H1 (cell line): ENCODE measurements around the gene ALKBH1. TPM values are rescaled to one million over a fixed set of nuclear protein-coding genes. Genes with fewer than 3 reads are reported as not detected.

Experiments used
- CTCF ChIA-PET: fragments of 300-600 bp; sonication (Branson Sonifier 250); formaldehyde crosslinking; loops from one replicate; lab custom pipeline; 2021; ENCODE audit not compliant: partially characterized antibody; lab: Charles Lee
- POLR2A ChIA-PET: fragments of 300-600 bp; sonication (Branson Sonifier 250); formaldehyde crosslinking; loops from one replicate; lab custom pipeline; 2021; ENCODE audit warnings: inconsistent platforms; ENCODE audit not compliant: partially characterized antibody; lab: Charles Lee
- DNase-seq, 2 experiments: peaks; one replicate each; pipeline versions ENCODE4 v3.0.0 to v3.0.0-alpha.2; 2010 to 2022; ENCODE audit warnings: low spot score in 2 of 2, low read depth in 1 of 2, mixed read lengths in 1 of 2
- FAIRE-seq: peaks from 2 replicates; lab custom pipeline; 2011; peaks lifted over from hg19 to GRCh38; lab: Jason Lieb, UNC
- H2AFZ ChIP-seq: 2 replicates; pipeline ENCODE4 v1.8.1; 2012; ENCODE audit warnings: low read length, inconsistent platforms
- H2AK5ac ChIP-seq: 2 replicates; pipeline ENCODE4 v1.6.1; 2013; ENCODE audit warnings: low read depth, low read length
- H2BK120ac ChIP-seq: replicated peaks from 2 replicates; pipeline ENCODE3; 2013; ENCODE audit warnings: low read depth, low read length, inconsistent platforms
- H2BK12ac ChIP-seq: 2 replicates; pipeline ENCODE4 v1.6.1; 2013; ENCODE audit warnings: low read depth, low read length
- H2BK15ac ChIP-seq: 2 replicates; pipeline ENCODE4 v1.6.1; 2013; ENCODE audit warnings: low read length
- H2BK20ac ChIP-seq: 2 replicates; pipeline ENCODE4 v1.6.1; 2013; ENCODE audit warnings: low read length
- H2BK5ac ChIP-seq: 2 replicates; pipeline ENCODE4 v1.6.1; 2013; ENCODE audit warnings: low read depth, low read length
- H3K14ac ChIP-seq: 2 replicates; pipeline ENCODE4 v1.6.1; 2013; ENCODE audit warnings: inconsistent platforms; ENCODE audit not compliant: insufficient read length
- H3K18ac ChIP-seq: 2 replicates; pipeline ENCODE4 v1.6.1; 2013; ENCODE audit warnings: low read length; ENCODE audit errors: extremely low read depth
- H3K23ac ChIP-seq: 2 replicates; pipeline ENCODE4 v1.6.1; 2013; ENCODE audit warnings: inconsistent platforms; ENCODE audit not compliant: insufficient read length
- H3K23me2 ChIP-seq: 2 replicates; pipeline ENCODE4 v1.6.1; 2013; ENCODE audit warnings: low read depth, low read length
- H3K27ac ChIP-seq: 2 replicates; pipeline ENCODE4 v1.6.1; 2011; ENCODE audit warnings: low read depth, low read length, inconsistent platforms
- H3K27me3 ChIP-seq, 4 experiments: replicated peaks in 1 of 4; 1 replicate in 1 of 4; 2 replicates in 3 of 4; pipeline versions ENCODE4 v1.6.1 to v1.8.1; 2011 to 2013; ENCODE audit warnings: low read length in 3 of 4, mild to moderate bottlenecking in 3 of 4, inconsistent platforms in 2 of 4, mixed read lengths in 2 of 4, moderate library complexity in 1 of 4; ENCODE audit not compliant: control insufficient read depth in 3 of 4, insufficient read depth in 3 of 4; ENCODE audit errors: extremely low read depth in 1 of 4
- H3K36me3 ChIP-seq, 4 experiments: 2 replicates each; pipeline versions ENCODE4 v1.6.1 to v1.8.1; 2011 to 2013; ENCODE audit warnings: mild to moderate bottlenecking in 4 of 4, low read length in 3 of 4, moderate library complexity in 2 of 4, control low read depth in 1 of 4, inconsistent platforms in 1 of 4; ENCODE audit not compliant: insufficient read depth in 4 of 4, control insufficient read depth in 2 of 4
- H3K4ac ChIP-seq: replicated peaks from 2 replicates; pipeline ENCODE3; 2013; ENCODE audit warnings: low read length, low read depth, mixed read lengths, inconsistent platforms; ENCODE audit not compliant: insufficient read length
- H3K4me1 ChIP-seq, 4 experiments: replicated peaks in 1 of 4; 1 replicate in 1 of 4; 2 replicates in 3 of 4; pipeline versions ENCODE4 v1.6.1 to v1.8.1; 2011 to 2013; ENCODE audit warnings: low read length in 3 of 4, inconsistent platforms in 2 of 4, mixed read lengths in 1 of 4; ENCODE audit not compliant: insufficient read depth in 4 of 4, control insufficient read depth in 3 of 4
- H3K4me2 ChIP-seq, 2 experiments: 2 replicates each; pipeline versions ENCODE4 v1.6.1 to v1.8.1; 2011 to 2013; ENCODE audit warnings: low read depth in 2 of 2, low read length in 2 of 2, control low read depth in 1 of 2, inconsistent platforms in 1 of 2, mild to moderate bottlenecking in 1 of 2; ENCODE audit not compliant: insufficient read depth in 1 of 2
- H3K4me3 ChIP-seq, 4 experiments: fragments of 200-600, 300-600 bp in 1 of 4; sonication (generic), shearing (Covaris generic), sonication (Bioruptor Twin) in 1 of 4; 2 replicates each; pipeline versions ENCODE4 v1.5.1 to v1.8.1; 2011 to 2016; ENCODE audit warnings: low read length in 4 of 4, low read depth in 3 of 4, control low read depth in 2 of 4, inconsistent platforms in 2 of 4, mild to moderate bottlenecking in 2 of 4, mixed read lengths in 1 of 4, moderate library complexity in 1 of 4; ENCODE audit not compliant: insufficient read depth in 2 of 4; ENCODE audit errors: extremely low read depth in 1 of 4
- H3K56ac ChIP-seq: replicated peaks from 2 replicates; pipeline ENCODE3; 2013; ENCODE audit warnings: low read depth, mild to moderate bottlenecking, mixed read lengths, low read length, inconsistent platforms; ENCODE audit not compliant: insufficient read length
- H3K79me1 ChIP-seq: 2 replicates; pipeline ENCODE4 v1.6.1; 2013; ENCODE audit warnings: low read depth, low read length, control low read depth
- H3K79me2 ChIP-seq, 2 experiments: 2 replicates each; pipeline versions ENCODE4 v1.6.1 to v1.8.1; 2012 to 2013; ENCODE audit warnings: low read length in 2 of 2, mild to moderate bottlenecking in 2 of 2, inconsistent platforms in 1 of 2; ENCODE audit not compliant: insufficient read depth in 2 of 2, control insufficient read depth in 1 of 2
- H3K9ac ChIP-seq, 4 experiments: replicated peaks in 1 of 4; 1 replicate in 1 of 4; 2 replicates in 3 of 4; pipeline versions ENCODE4 v1.6.1 to v1.8.1; 2011 to 2013; ENCODE audit warnings: low read depth in 3 of 4, low read length in 3 of 4, control low read depth in 2 of 4, mild to moderate bottlenecking in 2 of 4, moderate library complexity in 2 of 4, inconsistent platforms in 1 of 4; ENCODE audit errors: extremely low read depth in 1 of 4
- H3K9me3 ChIP-seq, 2 experiments: 2 replicates each; pipeline versions ENCODE4 v1.6.1 to v1.8.1; 2012 to 2013; ENCODE audit warnings: mild to moderate bottlenecking in 2 of 2, moderate library complexity in 2 of 2, control low read depth in 1 of 2, inconsistent platforms in 1 of 2, low read depth in 1 of 2, low read length in 1 of 2, mixed read lengths in 1 of 2; ENCODE audit not compliant: insufficient read depth in 2 of 2
- H4K20me1 ChIP-seq, 2 experiments: replicated peaks in 1 of 2; 2 replicates each; pipeline versions ENCODE3 to v1.8.1; 2011 to 2013; ENCODE audit warnings: inconsistent platforms in 2 of 2, low read length in 2 of 2, mild to moderate bottlenecking in 1 of 2; ENCODE audit not compliant: insufficient read depth in 2 of 2, control insufficient read depth in 1 of 2
- H4K5ac ChIP-seq: 2 replicates; pipeline ENCODE4 v1.6.1; 2013; ENCODE audit warnings: low read length, low read depth, mixed read lengths, inconsistent platforms; ENCODE audit not compliant: insufficient read length
- H4K8ac ChIP-seq: 2 replicates; pipeline ENCODE4 v1.8.0; 2013; ENCODE audit warnings: mild to moderate bottlenecking, moderate library complexity, low read length, inconsistent platforms; ENCODE audit not compliant: insufficient read depth; ENCODE audit errors: extremely low read depth
- H4K91ac ChIP-seq: replicated peaks from 2 replicates; pipeline ENCODE3; 2013; ENCODE audit warnings: low read length, mixed read lengths, inconsistent platforms; ENCODE audit not compliant: insufficient read length
- BACH1 ChIP-seq: IDR thresholded peaks from 2 replicates; pipeline ENCODE4 v1.6.1; 2012; ENCODE audit warnings: low read length, improper control_type of control experiment
- BCL11A ChIP-seq, 2 experiments: IDR thresholded peaks; one replicate each; pipeline ENCODE4 v1.6.1; 2011; ENCODE audit warnings: low read depth in 2 of 2, low read length in 2 of 2, mild to moderate bottlenecking in 2 of 2
- CTBP2 ChIP-seq: IDR thresholded peaks from 2 replicates; pipeline ENCODE4 v1.7.0; 2011; ENCODE audit warnings: borderline replicate concordance, mild to moderate bottlenecking, moderate library complexity, mixed read lengths, low read length; ENCODE audit not compliant: insufficient read depth, insufficient read length
- FOSL1 ChIP-seq: IDR thresholded peaks from 2 replicates; pipeline ENCODE4 v1.6.1; 2011; ENCODE audit warnings: mild to moderate bottlenecking, low read depth, low read length, moderate library complexity; ENCODE audit not compliant: insufficient read depth
- HDAC6 ChIP-seq: IDR thresholded peaks from one replicate; pipeline ENCODE4 v1.7.1; 2012; ENCODE audit warnings: low read depth, mild to moderate bottlenecking, inconsistent platforms, low read length, moderate library complexity
- JUN ChIP-seq: IDR thresholded peaks from 2 replicates; pipeline ENCODE4 v1.6.1; 2011; ENCODE audit warnings: low read depth, mild to moderate bottlenecking, improper control_type of control experiment, low read length
- NANOG ChIP-seq: IDR thresholded peaks from 2 replicates; pipeline ENCODE4 v1.6.1; 2011; ENCODE audit warnings: low read length, low read depth, mild to moderate bottlenecking, inconsistent platforms; ENCODE audit not compliant: insufficient read depth, poor library complexity, severe bottlenecking
- RBBP5 ChIP-seq: IDR thresholded peaks from 2 replicates; pipeline ENCODE4 v1.7.1; 2012; ENCODE audit warnings: low read depth, mild to moderate bottlenecking, inconsistent platforms, low read length, moderate library complexity, borderline replicate concordance
- SRF ChIP-seq: IDR thresholded peaks from 2 replicates; pipeline ENCODE4 v1.6.1; 2011; ENCODE audit warnings: mild to moderate bottlenecking, low read depth, low read length, moderate library complexity
- SUZ12 ChIP-seq: fragments of 200-600 bp; sonication (generic); IDR thresholded peaks from 2 replicates; pipeline ENCODE4 v1.6.1; 2012; ENCODE audit warnings: mild to moderate bottlenecking, inconsistent platforms, low read length, moderate library complexity, mixed read lengths
- TBP ChIP-seq: IDR thresholded peaks from 2 replicates; pipeline ENCODE4 v1.6.1; 2011; ENCODE audit warnings: low read depth, low read length, improper control_type of control experiment
- WGBS, 2 experiments: shearing (Covaris generic) in 1 of 2; methylation state at CpG; one replicate each; pipeline versions ENCODE4 v1.1.6 to v1.1.7; 2013 to 2015; ENCODE audit warnings: low lambda C conversion rate in 2 of 2, mixed read lengths in 2 of 2, inconsistent platforms in 1 of 2, low coverage in 1 of 2, missing lambda C conversion rate in 1 of 2; ENCODE audit not compliant: insufficient replicate concordance in 2 of 2, insufficient coverage in 1 of 2, insufficient read length in 1 of 2; ENCODE audit errors: extremely low coverage in 1 of 2, missing lambda C conversion rate in 1 of 2; 5-methylcytosine and 5-hydroxymethylcytosine counted together
- polyA plus RNA-seq, 7 experiments: library from polyadenylated mRNA; depleted of rRNA in 3 of 7; stranded (reverse) in 5 of 7; unstranded in 2 of 7; fragments of >200 nt in 5 of 7; fragments of 200-250 nt in 2 of 7; gene quantifications; 1 replicate in 5 of 7; 2 replicates in 1 of 7; 4 replicates in 1 of 7; pipeline versions ENCODE4 v1.2.1 to v1.2.3, GENCODE V29; 2011 to 2013; ENCODE audit warnings: missing spikeins in 2 of 7, mixed read lengths in 2 of 7
- total RNA-seq: library from RNA; stranded (reverse); fragmentation: NEBNext Ultra II Directional; extraction: Animal tissue kit (Norgen Biotek cat#: 25700); gene quantifications from 2 replicates; pipeline ENCODE4 v1.2.1, GENCODE V29; 2021
- TF ChIP-seq, protein P1 (sequence below): IDR thresholded peaks from 2 replicates; pipeline ENCODE4 v1.6.1; 2012; ENCODE audit warnings: inconsistent platforms
- TF ChIP-seq, protein P2 (sequence below): IDR thresholded peaks from 2 replicates; pipeline ENCODE4 v1.6.1; 2011; ENCODE audit warnings: low read length, improper control_type of control experiment

ALKBH1 gene
- total and polyA plus RNA-seq, 2 of the 8 experiments (the other 6 are each of a cell fraction or from before 2014, with no cell fraction given), result 14.3 to 20.0 TPM

DNA sequence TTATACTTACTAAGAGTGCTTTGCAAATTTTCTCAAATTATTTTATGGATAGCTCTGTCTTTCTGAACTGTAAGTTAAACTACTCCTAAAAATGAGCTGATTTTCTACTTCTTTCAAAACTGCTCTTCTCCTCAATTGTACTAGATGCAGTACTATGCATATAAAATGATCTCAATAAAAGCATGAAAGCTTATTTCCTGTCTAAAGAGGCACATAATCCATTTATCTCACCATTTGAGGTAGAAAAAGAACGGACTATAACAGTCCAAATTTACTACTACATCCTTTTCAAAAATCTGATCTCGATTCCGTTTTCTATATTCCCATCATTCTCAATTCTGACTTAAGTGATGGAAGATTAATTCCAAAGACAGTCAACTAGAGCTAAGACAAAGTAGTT lies 14.5 kb upstream of the ALKBH1 start:
- Histone ChIP-seq H3K4ac (no peak overlapping the region), H3K18ac (no peak overlapping the region), H2BK20ac (no peak overlapping the region), H3K4me2 (no peak overlapping the region), H3K14ac (no peak overlapping the region), H3K23ac (no peak overlapping the region), H3K79me1 (peaks cover 3% of the 10 kb centered on the region; the same call in 1 of the 2 replicates), H3K27me3 (no peaks in the 10 kb centered on the region), H3K9ac (no peak overlapping the region), H4K5ac (no peak overlapping the region), H3K9me3 (no peaks in the 10 kb centered on the region), H2BK120ac (no peak overlapping the region), H3K56ac (no peak overlapping the region), H3K4me1 (no peaks in the 10 kb centered on the region), H2AFZ (no peak overlapping the region), H3K27ac (no peak overlapping the region), H4K8ac (no peak overlapping the region), H4K20me1 (peaks cover 0 to 3% of the 10 kb centered on the region in 2 experiments), H2BK5ac (no peak overlapping the region), H3K4me3 (no peak overlapping the region), H2AK5ac (no peak overlapping the region), H3K23me2 (no peaks in the 10 kb centered on the region), H2BK12ac (no peak overlapping the region), H3K79me2 (no peaks in the 10 kb centered on the region), H4K91ac (no peak overlapping the region), H2BK15ac (no peak overlapping the region), H3K36me3 (peaks cover 16 to 73% (median 48%) of the 10 kb centered on the region in 4 experiments)
- 92% methylated on average over 3 of the region's 3 CpGs; no CpG with 5 or more reads in 1 of the 2 experiments for WGBS, 2 experiments
- no peak for FAIRE-seq
- ChIA-PET POLR2A (interaction anchor here (0.7 to 1.5 kb wide), 2 partner anchors 10 to 39 kb away, joined by 3 read pairs; no protein-coding TSS in a partner anchor), CTCF (interaction anchor here (2.0 to 2.8 kb wide), 2 partner anchors 11 to 68 kb away, joined by 5 to 6 read pairs; no protein-coding TSS in a partner anchor)
- no peak for DNase-seq
- TF ChIP-seq SRF (no peak), JUN (no peak), FOSL1 (no peak), TBP (no peak), HDAC6 (no peak), RBBP5 (no peak), SUZ12 (no peak), NANOG (no peak), BCL11A (IDR thresholded peaks at IDR 0.05; ENCODE audit: low read depth in 2 of 2, low read length in 2 of 2) (no peak), CTBP2 (no peak), BACH1 (no peak)
- TF ChIP-seq, protein P1, sequence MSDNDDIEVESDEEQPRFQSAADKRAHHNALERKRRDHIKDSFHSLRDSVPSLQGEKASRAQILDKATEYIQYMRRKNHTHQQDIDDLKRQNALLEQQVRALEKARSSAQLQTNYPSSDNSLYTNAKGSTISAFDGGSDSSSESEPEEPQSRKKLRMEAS, result no peak
- TF ChIP-seq, protein P2, sequence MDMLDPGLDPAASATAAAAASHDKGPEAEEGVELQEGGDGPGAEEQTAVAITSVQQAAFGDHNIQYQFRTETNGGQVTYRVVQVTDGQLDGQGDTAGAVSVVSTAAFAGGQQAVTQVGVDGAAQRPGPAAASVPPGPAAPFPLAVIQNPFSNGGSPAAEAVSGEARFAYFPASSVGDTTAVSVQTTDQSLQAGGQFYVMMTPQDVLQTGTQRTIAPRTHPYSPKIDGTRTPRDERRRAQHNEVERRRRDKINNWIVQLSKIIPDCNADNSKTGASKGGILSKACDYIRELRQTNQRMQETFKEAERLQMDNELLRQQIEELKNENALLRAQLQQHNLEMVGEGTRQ, result no peak
